ENCODE data around the gene TNS3.

DNA sequence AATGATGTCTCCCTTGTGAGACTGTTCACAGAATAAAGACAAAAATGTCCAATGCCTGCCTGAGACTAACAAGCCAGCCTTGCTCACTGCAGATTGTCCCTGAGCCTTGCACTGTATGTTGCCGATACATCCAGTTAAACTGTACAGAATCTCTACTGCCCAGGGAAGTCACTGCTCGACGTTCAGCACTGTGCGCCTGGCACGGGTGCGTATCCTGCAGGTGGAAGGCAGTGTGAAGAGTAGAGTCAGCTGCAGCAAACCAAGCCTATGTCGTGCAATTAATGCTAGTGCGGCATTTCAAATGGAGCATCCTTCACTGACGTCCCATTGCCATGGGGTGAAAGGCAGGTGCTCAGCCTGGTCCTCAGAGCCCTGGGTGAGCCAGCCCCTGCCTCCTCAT, 132.9 kb downstream of the TNS3 start:
- TF ChIP-seq CTCF (IDR thresholded peaks at IDR 0.05) (no peak), POLR2AphosphoS5 (IDR thresholded peaks at IDR 0.05; ENCODE audit: low read depth, low read length) (peak; percentile 44; the same call in 1 of the 2 replicates), REST (IDR thresholded peaks at IDR 0.05; ENCODE audit: insufficient read depth in 1 of 2, low read depth in 2 of 2, low read length in 1 of 2) (no peak)
